T-helper 17 cell (primary cell): Measurements from ENCODE around the gene HSD3B1. TPM values are rescaled to one million over a fixed set of nuclear protein-coding genes. Genes with fewer than 3 reads are reported as not detected.
"Not testable (repeated sequence)": the region's sequence is repeated elsewhere in the genome, so short reads cannot be mapped to it uniquely, and the experiment has no call there.

Experiments
- ATAC-seq: fragments of 150-1000 bp; cut with Tn5 transposase; 2 replicates; pipeline ENCODE4 v1.10.0; 2021; ENCODE audit warnings: mild to moderate bottlenecking, moderate library complexity
- DNase-seq, 3 donors: peaks; one replicate each; pipeline versions ENCODE4 v3.0.0 to v3.0.0-alpha.2; 2020 to 2021
- H3K9me3 ChIP-seq: one replicate; pipeline ENCODE4 v1.7.0; 2013; ENCODE audit warnings: low read length, mild to moderate bottlenecking; ENCODE audit not compliant: control insufficient read depth, poor library complexity, severe bottlenecking
- H3K27ac Mint-ChIP-seq: one replicate; pipeline ENCODE4 v1.8.0; 2022; ENCODE audit warnings: mild to moderate bottlenecking, moderate library complexity, mixed read lengths
- H3K27me3 Mint-ChIP-seq: one replicate; pipeline ENCODE4 v1.8.0; 2022; ENCODE audit warnings: mixed read lengths
- H3K36me3 Mint-ChIP-seq: one replicate; pipeline ENCODE4 v1.8.0; 2022; ENCODE audit warnings: low read depth, mixed read lengths
- H3K4me1 Mint-ChIP-seq: one replicate; pipeline ENCODE4 v1.8.0; 2022; ENCODE audit warnings: mild to moderate bottlenecking, mixed read lengths
- H3K4me3 Mint-ChIP-seq: one replicate; pipeline ENCODE4 v1.8.0; 2022; ENCODE audit warnings: mild to moderate bottlenecking, moderate library complexity, mixed read lengths
- total RNA-seq, 4 donors: library from RNA in 2 of 4; stranded (reverse) in 2 of 4; gene quantifications; one replicate each; pipeline ENCODE4 v1.2.3 and lab custom pipeline; 2022 to 2026

The HSD3B1 gene
- total RNA-seq, 2 donors from 2014 or later: not detected

DNA sequence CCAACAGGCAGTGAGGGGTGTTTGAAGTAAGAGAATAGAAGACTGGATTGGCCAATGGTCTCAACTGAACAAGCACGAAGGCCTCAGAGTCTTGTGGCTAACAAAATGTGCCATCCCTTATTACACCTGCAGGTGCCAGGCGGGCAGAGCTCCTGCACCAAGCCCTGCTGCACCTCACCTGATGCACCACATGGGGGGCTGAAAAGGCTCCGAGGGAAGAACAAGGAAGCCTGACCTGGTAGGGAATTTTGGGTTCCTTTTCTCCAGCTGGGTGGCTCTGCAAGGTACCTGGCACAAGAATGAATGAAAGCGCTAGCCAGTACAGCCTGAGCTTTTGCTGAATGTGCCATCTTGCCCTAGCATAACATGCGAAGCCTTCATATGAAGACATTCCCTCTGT, 9.7 kb downstream of the HSD3B1 start:
- Mint-ChIP-seq H3K4me1 (no peaks in the 10 kb centered on the region), H3K36me3 (no peaks in the 10 kb centered on the region), H3K27ac (no peak overlapping the region), H3K4me3 (no peak overlapping the region), H3K27me3 (no peaks in the 10 kb centered on the region)
- DNase-seq (no peak), ATAC-seq (no peak)
- no peaks in the 10 kb centered on the region for H3K9me3 ChIP-seq

DNA sequence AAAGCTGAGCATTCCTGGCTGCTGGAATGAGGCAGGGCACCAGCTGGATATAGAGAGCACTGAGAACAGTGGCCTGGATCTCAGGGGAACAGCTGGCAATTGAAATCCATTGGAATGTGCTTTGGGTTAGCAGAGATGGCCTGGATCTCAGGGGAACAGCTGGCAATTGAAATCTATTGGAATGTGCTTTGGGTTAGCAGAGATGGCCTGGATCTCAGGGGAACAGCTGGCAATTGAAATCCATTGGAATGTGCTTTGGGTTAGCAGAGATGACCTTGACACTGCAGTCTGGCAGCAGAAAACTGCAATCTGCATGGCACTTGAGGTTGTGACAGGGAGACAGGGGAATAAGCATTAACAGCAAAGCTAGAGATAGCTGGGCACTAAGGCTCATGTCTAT, 10.7 kb downstream of the HSD3B1 start:
- DNase-seq, H3K9me3 ChIP-seq, H3K27me3 Mint-ChIP-seq, H3K4me3 Mint-ChIP-seq, H3K36me3 Mint-ChIP-seq, ATAC-seq, H3K27ac Mint-ChIP-seq, H3K4me1 Mint-ChIP-seq: not testable (repeated sequence)

DNA sequence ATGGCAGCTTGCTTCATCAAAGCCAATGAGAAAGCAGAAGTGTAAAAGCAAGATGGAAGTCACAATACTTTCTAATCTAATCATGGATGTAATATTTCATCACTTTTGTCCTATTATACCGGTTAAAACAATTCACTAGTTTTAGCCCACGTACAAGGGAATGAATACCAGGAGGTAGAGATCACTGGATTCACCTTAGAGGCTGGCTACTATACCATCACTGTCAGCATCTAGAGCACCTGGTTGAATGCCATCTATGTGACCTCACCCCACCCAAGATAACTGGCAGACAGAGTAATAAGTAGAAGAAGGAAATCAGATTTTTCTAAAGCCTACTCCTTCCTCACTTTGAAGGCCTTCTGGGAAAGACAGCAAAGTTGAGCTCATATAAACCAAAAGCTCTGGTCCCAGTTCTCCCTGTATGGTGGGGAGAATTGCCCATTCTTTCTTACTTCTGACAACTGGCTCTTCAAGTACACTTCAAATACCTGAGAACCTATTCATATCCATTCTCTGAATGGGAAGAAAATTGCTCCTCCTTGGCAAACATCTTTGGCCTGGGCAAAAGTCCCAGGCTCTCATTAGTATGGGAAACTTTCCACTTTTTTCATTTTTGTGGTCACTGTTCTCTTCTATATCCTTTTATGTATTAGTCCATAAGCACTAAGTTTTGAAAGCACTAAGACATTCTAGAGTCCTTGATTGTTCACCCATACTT, 24.8 kb downstream of the HSD3B1 start:
- no peaks in the 10 kb centered on the region for H3K9me3 ChIP-seq
- no peaks in the 10 kb centered on the region for H3K4me1 Mint-ChIP-seq
- no peak for DNase-seq
- ATAC-seq: no peak
- no peak overlapping the region for H3K4me3 Mint-ChIP-seq
- H3K36me3 Mint-ChIP-seq: no peaks in the 10 kb centered on the region
- no peaks in the 10 kb centered on the region for H3K27me3 Mint-ChIP-seq
- no peak overlapping the region for H3K27ac Mint-ChIP-seq

DNA sequence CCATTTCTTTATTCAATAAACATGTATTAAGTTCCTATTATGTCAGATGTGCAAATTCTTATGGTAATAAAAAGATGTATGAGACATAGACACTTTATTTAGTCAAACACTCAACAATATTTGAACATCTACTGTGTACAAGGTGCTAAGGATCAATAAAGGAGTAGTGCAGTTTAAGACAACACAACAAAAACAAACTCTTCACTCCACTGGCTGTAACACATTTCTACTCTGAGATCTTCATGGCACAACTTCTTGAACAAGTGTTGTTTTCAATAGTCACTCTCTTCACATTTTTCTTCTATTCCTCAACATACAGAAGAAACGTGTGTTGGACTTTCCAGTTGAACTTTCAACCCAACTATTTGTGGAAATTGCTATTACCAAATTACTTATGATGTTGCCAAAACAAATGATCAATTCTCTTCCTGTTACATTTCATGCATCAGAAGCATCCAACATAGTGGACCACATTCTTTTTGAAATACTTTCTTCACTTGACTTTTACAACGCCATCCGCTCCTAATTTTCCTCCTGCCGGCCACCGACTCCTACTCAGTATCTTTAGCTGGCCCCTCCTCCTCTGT, 25.4 kb downstream of the HSD3B1 start:
- H3K4me1 Mint-ChIP-seq: no peaks in the 10 kb centered on the region
- ATAC-seq (no peak), DNase-seq (no peak)
- H3K27me3 Mint-ChIP-seq: no peaks in the 10 kb centered on the region
- no peaks in the 10 kb centered on the region for H3K36me3 Mint-ChIP-seq
- no peak overlapping the region for H3K27ac Mint-ChIP-seq
- no peak overlapping the region for H3K4me3 Mint-ChIP-seq
- H3K9me3 ChIP-seq: no peaks in the 10 kb centered on the region

DNA sequence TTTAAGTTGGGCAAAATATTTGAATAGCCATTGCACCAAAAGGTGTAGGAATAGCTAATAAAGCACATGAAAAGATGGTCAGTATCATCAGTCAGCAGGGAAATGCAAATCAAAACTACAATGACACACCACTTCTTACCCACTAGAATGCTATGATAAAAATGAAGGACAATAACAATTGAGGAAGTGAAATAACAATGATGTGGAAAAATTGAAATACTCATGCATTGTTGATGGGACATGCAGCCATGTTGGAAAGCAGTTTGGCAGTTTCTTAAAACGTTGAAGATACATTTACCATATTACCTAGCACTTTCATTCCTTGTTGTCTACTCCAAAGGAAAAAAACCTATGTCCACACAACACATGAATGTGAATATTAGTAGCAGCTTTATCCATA, 28.4 kb downstream of the HSD3B1 start:
- Mint-ChIP-seq H3K27ac (no peak overlapping the region), H3K4me1 (peaks cover 2% of the 10 kb centered on the region), H3K27me3 (no peaks in the 10 kb centered on the region), H3K4me3 (no peak overlapping the region), H3K36me3 (no peaks in the 10 kb centered on the region)
- DNase-seq (no peak), ATAC-seq (no peak)
- H3K9me3 ChIP-seq: no peaks in the 10 kb centered on the region

DNA sequence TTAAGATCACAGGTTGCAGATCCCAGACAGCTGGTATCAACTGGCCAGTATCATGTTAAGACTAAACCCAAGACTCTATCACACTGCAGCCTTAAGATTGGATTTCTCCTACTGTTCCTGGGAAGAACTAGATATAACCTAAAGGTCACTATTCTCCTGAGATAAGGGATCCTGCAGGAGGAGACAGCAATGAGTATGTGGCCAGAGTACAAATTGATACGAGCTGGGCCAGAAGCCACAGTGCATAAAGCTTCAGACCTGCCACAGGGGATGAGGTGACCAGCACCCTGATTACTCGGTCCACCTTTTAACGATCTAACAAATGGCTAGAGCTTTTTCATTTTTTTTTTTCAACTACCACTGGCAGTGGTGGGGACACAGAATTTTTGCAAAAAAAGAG, 31.0 kb downstream of the HSD3B1 start:
- Mint-ChIP-seq H3K27me3 (peaks cover 10% of the 10 kb centered on the region), H3K4me3 (no peak overlapping the region), H3K36me3 (peaks cover 3% of the 10 kb centered on the region), H3K4me1 (peaks cover 2% of the 10 kb centered on the region), H3K27ac (no peak overlapping the region)
- DNase-seq: no peak
- H3K9me3 ChIP-seq: no peaks in the 10 kb centered on the region
- ATAC-seq: no peak

DNA sequence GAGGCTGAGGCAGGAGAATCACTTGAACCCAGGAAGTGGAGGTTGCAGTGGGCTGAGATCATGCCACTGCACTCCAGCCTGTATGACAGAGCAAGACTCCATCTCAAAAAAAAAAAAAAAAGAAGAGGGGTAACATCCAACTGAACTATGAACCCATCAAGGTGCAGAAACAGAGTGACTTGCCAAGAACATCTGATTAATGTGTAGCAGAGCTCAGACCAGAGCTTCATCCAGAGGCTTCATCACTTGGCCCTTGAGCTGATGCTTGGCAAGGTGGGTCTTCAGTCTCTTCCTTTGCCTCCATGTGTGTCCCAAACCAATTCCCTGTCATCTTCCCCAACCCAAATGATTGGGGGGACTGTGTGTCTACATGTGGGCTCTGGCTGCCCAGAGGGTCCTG, 32.6 kb downstream of the HSD3B1 start:
- H3K27me3 Mint-ChIP-seq: peaks cover 17% of the 10 kb centered on the region
- ATAC-seq: no peak
- no peaks in the 10 kb centered on the region for H3K9me3 ChIP-seq
- H3K27ac Mint-ChIP-seq: no peak overlapping the region
- H3K4me3 Mint-ChIP-seq: no peak overlapping the region
- H3K4me1 Mint-ChIP-seq: peaks cover 2% of the 10 kb centered on the region
- H3K36me3 Mint-ChIP-seq: peaks cover 3% of the 10 kb centered on the region
- DNase-seq: no peak

DNA sequence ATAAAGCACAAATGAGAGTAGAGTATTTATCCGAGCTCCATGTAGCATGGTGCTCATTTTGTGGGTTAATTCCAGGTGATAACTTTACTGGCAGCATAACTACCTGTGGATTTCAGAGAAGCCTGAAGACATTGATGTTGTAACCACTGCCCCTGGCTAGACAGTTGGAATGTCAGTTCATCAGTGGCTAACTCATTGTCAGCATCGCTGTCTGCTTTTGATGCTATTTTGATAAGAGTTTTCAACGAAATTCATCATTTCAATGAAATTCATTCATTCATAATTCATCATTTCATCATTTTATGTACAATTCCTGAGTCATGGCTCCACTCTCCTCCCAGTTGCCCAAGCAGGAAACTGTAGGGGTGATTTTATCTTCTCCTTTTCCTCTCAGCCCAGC, 34.4 kb downstream of the HSD3B1 start:
- Mint-ChIP-seq H3K36me3 (peaks cover 3% of the 10 kb centered on the region), H3K4me1 (peaks cover 2% of the 10 kb centered on the region), H3K4me3 (no peak overlapping the region), H3K27me3 (peaks cover 22% of the 10 kb centered on the region), H3K27ac (no peak overlapping the region)
- ATAC-seq (no peak), DNase-seq (no peak)
- H3K9me3 ChIP-seq: no peaks in the 10 kb centered on the region

DNA sequence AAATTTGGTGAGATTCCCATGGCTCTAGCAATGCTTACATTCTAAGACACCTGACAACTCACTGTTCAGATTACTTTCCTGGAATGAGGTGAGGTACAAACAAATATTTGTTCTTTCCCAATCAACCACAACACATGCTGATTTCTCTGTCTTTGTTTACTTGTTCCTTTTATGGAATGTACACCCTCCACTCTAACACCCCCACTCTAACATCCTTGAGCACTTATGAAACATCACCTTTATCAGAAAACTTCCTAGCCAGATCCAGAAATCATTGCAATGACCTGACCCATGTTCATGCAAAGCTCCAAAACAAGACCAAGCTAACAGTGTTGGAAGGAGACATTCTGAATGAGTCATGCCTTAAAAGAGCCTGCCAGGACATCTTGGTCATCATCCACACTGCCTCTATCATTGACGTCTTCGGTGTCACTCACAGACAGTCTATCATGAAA, 35.5 kb downstream of the HSD3B1 start:
- Mint-ChIP-seq H3K36me3 (peaks cover 3% of the 10 kb centered on the region), H3K27ac (no peak overlapping the region), H3K27me3 (peaks cover 31% of the 10 kb centered on the region), H3K4me3 (no peak overlapping the region), H3K4me1 (peaks cover 2% of the 10 kb centered on the region)
- H3K9me3 ChIP-seq: no peaks in the 10 kb centered on the region
- DNase-seq: no peak
- ATAC-seq: no peak

DNA sequence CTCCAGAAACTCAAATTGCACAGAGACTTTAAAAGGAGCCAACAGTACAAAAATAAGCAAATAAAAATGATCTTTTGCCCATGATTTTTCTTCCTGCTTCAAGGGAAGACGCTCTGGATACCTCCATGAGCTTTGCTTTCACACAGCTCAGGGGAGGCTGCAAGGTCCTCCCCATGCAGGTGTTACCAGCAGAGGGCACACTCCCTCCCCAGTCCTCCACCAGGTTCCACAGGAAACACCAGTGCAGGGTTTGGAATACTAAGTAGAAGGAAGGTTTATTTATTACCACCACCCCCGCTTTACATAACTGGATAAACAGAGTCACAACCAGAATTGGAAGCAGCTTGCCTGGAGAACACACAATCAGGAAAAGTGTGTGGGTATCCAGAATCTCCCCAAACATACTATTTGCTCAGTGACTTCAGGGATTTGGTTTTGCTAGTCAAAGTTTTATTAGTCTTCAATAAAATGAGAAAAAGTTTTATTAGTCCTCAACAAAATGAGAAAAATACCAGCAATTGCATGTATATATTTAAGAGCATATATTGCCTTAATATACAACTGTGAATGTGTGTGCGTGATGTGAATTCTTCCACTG, 37.3 kb downstream of the HSD3B1 start:
- no peak overlapping the region for H3K27ac Mint-ChIP-seq
- no peaks in the 10 kb centered on the region for H3K9me3 ChIP-seq
- DNase-seq (no peak), ATAC-seq (no peak)
- H3K36me3 Mint-ChIP-seq: peaks cover 3% of the 10 kb centered on the region
- no peak overlapping the region for H3K4me3 Mint-ChIP-seq
- peaks cover 37% of the 10 kb centered on the region for H3K27me3 Mint-ChIP-seq
- peaks cover 2% of the 10 kb centered on the region for H3K4me1 Mint-ChIP-seq

DNA sequence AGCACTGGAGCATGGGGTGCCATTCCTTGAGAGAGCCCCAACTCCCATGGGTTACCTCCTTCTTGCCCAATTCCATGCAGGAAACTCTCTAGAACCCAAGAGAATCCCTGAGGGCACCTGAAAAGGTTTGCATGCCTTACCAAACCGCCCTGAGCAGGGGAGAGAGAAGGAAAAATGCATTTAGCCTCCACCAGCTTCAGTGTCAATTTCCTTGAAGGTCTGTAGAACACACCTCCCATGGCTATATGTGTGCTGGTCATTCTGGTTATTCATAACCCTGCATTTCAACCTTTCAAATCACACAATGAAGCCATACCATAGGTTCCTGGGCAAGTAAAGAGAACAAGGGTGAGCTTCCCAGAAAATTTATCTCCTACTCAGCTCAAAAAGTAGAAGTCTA, 39.6 kb downstream of the HSD3B1 start:
- H3K36me3 Mint-ChIP-seq: peaks cover 3% of the 10 kb centered on the region
- H3K27ac Mint-ChIP-seq: no peak overlapping the region
- ATAC-seq (no peak), DNase-seq (no peak)
- peaks cover 37% of the 10 kb centered on the region for H3K27me3 Mint-ChIP-seq
- no peak overlapping the region for H3K4me3 Mint-ChIP-seq
- no peaks in the 10 kb centered on the region for H3K9me3 ChIP-seq
- no peaks in the 10 kb centered on the region for H3K4me1 Mint-ChIP-seq

DNA sequence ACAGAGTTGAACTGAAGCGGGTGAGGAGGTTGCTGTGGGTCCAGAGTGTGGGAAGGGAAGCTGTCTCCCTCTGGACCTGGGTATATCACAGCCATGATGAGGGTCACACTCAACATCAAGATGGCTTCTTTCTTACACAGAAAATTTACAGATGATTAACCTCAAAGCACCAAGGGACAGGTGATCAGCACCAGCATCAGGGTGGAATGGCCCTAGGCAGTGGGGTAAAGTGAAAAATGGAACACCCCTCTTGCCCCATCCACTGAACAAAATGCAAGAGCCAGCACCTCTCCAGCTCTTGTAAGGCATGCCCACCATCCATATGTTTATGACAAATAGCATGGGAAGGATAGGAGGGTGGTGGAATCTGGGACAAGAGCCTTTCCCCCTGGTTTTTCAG, 40.3 kb downstream of the HSD3B1 start:
- ATAC-seq (no peak), DNase-seq (no peak)
- no peaks in the 10 kb centered on the region for H3K9me3 ChIP-seq
- H3K27ac Mint-ChIP-seq: no peak overlapping the region
- peaks cover 3% of the 10 kb centered on the region for H3K36me3 Mint-ChIP-seq
- no peak overlapping the region for H3K4me3 Mint-ChIP-seq
- peaks cover 32% of the 10 kb centered on the region for H3K27me3 Mint-ChIP-seq
- no peaks in the 10 kb centered on the region for H3K4me1 Mint-ChIP-seq

DNA sequence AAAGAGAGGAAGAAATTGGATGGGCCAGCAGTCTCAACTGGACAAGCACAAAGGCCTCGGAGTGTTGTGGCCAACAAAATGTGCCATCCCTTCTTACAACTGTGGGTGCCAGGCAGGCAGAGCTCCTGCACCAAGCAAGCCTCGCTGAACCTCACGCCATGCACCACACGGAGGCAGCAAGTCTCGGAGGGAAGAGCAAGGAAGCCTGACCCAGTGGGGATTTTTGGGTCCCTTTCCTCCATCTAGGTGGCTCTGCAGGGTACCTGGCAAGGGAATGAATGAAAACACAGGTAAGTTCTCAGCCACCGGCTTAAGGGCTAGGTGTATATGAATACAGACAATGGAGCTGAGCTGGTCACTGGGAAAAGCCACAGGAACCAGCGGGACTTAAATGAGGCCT, 40.8 kb downstream of the HSD3B1 start:
- DNase-seq (no peak), ATAC-seq (no peak)
- Mint-ChIP-seq H3K27ac (no peak overlapping the region), H3K36me3 (no peaks in the 10 kb centered on the region), H3K27me3 (peaks cover 27% of the 10 kb centered on the region), H3K4me3 (no peak overlapping the region), H3K4me1 (no peaks in the 10 kb centered on the region)
- H3K9me3 ChIP-seq: no peaks in the 10 kb centered on the region

DNA sequence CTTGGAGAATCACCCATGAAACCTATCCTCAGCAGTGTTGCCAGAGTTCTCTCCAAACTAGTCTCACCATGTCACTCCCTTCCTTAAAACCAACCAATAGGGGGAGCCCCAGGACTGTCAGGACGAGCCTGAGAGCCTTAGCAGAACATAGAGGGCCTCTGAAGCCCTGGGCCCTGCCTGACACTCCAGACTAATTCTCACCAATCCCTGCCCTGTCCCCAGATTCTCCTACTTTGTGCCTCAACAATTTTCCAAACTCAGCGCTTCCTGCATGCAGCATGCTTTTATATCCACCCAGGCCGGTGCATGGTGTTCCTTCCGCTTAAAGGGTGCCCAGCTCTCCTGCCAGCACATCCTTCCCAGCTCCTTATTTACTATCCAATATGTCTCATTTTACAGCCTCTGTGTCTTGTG, 42.7 kb downstream of the HSD3B1 start:
- Mint-ChIP-seq H3K27ac (no peak overlapping the region), H3K36me3 (no peaks in the 10 kb centered on the region), H3K27me3 (peaks cover 28% of the 10 kb centered on the region), H3K4me1 (peaks cover 2% of the 10 kb centered on the region), H3K4me3 (no peak overlapping the region)
- no peak for DNase-seq
- no peak for ATAC-seq
- H3K9me3 ChIP-seq: no peaks in the 10 kb centered on the region
